Muscle layer of colon (tissue), 2 donors: ENCODE results near the gene WWP2.
"Not testable (repeated sequence)": the region's sequence is repeated elsewhere in the genome, so short reads cannot be mapped to it uniquely, and the experiment has no call there.

ENCODE experiments used
- H3K27ac ChIP-seq: one replicate; pipeline ENCODE4 v1.7.0; 2013; ENCODE audit warnings: low read depth, mild to moderate bottlenecking, low read length, moderate library complexity
- H3K27me3 ChIP-seq, 2 donors: one replicate each; pipeline ENCODE4 v1.7.0; 2013; ENCODE audit warnings: low read length in 2 of 2, mild to moderate bottlenecking in 2 of 2; ENCODE audit not compliant: insufficient read depth in 2 of 2, control insufficient read depth in 1 of 2
- H3K36me3 ChIP-seq: one replicate; pipeline ENCODE4 v1.7.0; 2013; ENCODE audit warnings: mild to moderate bottlenecking, low read length; ENCODE audit not compliant: insufficient read depth
- H3K4me1 ChIP-seq: one replicate; pipeline ENCODE4 v1.7.0; 2013; ENCODE audit warnings: mild to moderate bottlenecking, low read length; ENCODE audit not compliant: insufficient read depth
- H3K4me3 ChIP-seq, 2 donors: one replicate each; pipeline ENCODE4 v1.7.0; 2013; ENCODE audit warnings: low read length in 2 of 2, low read depth in 1 of 2, mild to moderate bottlenecking in 1 of 2, moderate library complexity in 1 of 2
- H3K9ac ChIP-seq: one replicate; pipeline ENCODE4 v1.7.0; 2013; ENCODE audit warnings: low read length
- H3K9me3 ChIP-seq: one replicate; pipeline ENCODE4 v1.7.0; 2013; ENCODE audit warnings: mild to moderate bottlenecking, low read length
- donor health status: abdominal sarcoma.
- donor health status: Adenocarcinoma of cecum.

The WWP2 gene

DNA sequence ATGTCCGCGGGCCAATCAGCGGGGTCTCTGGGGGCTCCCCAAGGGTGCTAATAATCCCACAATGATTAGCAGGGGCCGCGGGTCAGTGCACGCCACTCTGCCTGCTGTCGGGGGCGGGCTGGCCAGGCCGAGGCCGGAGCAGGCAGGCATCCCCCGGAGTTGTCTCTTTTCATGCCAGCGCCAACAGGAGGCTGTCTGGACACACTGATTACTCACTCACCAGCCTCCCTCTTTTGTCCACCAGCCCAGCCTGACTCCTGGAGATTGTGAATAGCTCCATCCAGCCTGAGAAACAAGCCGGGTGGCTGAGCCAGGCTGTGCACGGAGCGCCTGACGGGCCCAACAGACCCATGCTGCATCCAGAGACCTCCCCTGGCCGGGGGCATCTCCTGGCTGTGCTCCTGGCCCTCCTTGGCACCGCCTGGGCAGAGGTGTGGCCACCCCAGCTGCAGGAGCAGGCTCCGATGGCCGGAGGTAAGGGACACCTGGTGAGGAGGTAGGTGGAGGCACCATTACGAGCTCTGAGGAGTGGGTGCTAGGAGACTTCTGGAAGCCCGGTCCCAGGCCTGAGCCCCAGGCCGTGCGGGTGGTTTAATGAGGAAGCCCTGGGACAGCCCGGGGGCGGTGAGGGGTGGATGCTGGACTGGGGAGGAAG lies 189.0 kb downstream of the WWP2 start, which contains the start of gene CLEC18A:
TSS of gene CLEC18A (plus strand) at position 318 of the 655 bp plus-strand sequence. CDS start at position 351, 33 bp downstream.
- H3K27me3 ChIP-seq = not testable (repeated sequence)

DNA sequence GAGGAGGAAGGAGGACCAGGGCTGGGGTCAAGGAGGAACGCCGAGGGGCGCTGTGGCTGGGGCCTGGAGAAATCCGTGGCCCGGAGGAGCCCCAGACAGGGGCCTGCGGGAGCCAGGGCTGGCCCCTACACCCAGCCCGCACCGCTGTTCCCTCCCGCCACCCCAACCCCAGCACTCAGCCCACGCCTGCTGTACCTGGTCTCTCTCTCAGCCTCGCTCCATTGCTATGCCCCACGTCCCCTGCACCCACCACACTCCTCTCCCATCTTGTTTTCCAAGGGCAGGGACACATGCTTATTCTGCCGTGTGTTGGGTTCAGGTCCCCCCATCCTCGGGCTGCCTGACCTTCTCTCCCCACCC lies 189.5 kb downstream of the WWP2 start:
- not testable (repeated sequence) for H3K9ac ChIP-seq, H3K27ac ChIP-seq, H3K4me1 ChIP-seq, H3K9me3 ChIP-seq, H3K4me3 ChIP-seq, H3K27me3 ChIP-seq, H3K36me3 ChIP-seq

More for the DNA sequence above, 189.0 kb downstream of the WWP2 start, which contains the start of gene CLEC18A:
- not testable (repeated sequence) for H3K9ac ChIP-seq, H3K4me1 ChIP-seq, H3K9me3 ChIP-seq, H3K4me3 ChIP-seq, H3K36me3 ChIP-seq, H3K27ac ChIP-seq

GRCh38 chr16:69952116-69952515 lies 190.0 kb downstream of the WWP2 start:
- not testable (repeated sequence) for H3K9ac ChIP-seq, H3K4me3 ChIP-seq, H3K27me3 ChIP-seq, H3K4me1 ChIP-seq, H3K9me3 ChIP-seq, H3K27ac ChIP-seq, H3K36me3 ChIP-seq

DNA sequence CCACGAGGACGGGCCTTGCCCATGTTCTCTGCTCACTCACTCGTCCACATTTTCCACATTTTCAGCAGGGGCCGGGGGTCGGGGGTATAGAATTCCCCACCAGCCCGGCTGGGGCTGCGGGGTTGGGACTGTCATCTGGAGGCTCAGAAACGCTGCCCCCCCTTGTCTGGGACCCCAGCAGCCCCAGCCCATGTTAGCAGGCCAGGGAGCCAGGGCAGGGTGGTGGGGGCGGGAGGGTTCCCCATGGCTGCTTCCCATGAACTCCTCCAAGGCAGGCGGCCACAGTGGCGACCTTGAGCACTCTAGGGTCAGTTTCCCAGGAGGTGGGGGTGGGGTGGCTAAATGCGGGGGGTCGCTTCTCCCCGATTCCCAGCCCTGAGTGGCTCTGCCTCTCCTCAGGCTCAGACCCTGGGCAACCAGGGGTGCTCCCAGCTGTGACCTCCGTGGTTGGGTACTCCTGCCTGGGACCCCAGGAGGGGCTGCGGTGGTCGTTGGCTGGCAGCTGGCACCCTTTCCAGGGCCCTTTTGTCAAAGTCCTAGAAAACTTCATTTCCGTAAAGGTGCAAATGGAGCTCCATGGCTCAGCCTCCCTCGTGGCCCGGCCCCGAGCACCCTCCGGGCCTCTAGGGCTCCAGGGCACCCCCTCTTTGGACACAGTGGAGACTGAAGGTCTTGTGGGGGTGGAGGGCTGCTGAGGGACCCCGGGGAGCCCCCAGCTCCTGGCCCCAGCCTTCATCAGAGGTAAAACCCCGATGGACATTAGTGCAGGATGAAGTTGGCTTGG lies 190.6 kb downstream of the WWP2 start:
- not testable (repeated sequence) for H3K4me3 ChIP-seq, H3K27ac ChIP-seq, H3K9me3 ChIP-seq, H3K9ac ChIP-seq, H3K36me3 ChIP-seq, H3K4me1 ChIP-seq, H3K27me3 ChIP-seq

GRCh38 chr16:69954241-69954640 lies 192.1 kb downstream of the WWP2 start:
- not testable (repeated sequence) for H3K9ac ChIP-seq, H3K36me3 ChIP-seq, H3K4me1 ChIP-seq, H3K27ac ChIP-seq, H3K9me3 ChIP-seq, H3K27me3 ChIP-seq, H3K4me3 ChIP-seq

DNA sequence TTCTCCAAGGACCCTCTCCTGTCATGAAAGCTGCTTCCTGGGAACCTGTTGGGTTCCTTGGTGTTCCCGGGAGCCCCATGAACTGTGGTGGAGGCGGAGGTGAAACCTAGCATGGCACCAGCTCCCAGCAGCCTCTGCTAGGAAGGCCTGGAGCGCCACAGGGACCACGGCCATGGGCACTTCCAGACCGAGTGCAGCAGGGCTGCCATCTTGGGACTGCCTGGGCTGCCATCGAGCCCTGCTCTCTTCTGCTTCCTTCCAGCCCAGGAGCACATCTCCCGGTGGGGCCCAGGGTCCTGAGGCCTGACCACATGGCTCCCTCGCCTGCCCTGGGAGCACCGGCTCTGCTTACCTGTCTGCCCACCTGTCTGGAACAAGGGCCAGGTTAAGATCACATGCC lies 201.2 kb downstream of the WWP2 start:
- H3K4me1 ChIP-seq, H3K27me3 ChIP-seq, H3K9me3 ChIP-seq, H3K27ac ChIP-seq, H3K4me3 ChIP-seq, H3K36me3 ChIP-seq, H3K9ac ChIP-seq: not testable (repeated sequence)

DNA sequence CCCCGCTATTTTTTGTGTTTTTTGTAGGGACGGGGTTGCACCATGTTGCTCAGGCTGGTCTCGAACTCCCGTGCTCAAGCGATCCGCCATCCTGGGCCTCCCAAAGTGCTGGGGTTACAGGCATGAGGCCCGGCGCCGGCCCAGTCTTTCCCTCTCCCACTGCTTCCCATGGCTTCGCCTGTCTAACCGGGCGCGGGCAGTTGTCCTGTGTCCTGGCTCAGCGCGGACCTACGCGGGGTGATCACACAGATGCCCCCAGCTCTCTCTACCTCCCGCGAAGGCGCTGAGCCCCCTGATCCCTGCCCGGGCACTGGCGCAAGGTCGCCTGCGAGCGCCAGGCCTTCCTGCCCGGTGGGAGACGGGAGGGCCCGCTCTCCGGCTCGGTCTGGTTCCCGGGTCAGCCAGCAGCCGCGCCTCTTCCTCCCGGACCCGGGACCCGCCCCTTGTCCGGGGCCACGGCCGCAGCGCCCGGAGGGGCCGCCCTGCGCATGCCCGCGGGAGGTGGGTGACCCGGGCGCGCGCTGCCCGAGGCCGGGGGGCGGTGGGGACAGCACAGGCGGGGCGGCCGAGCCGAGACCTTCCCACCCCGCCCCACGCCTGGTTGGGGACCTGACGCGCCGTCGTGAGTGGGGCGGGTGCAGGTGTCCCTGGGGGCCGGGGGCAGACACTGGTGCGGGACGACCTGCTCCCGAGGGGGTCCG lies 203.0 kb downstream of the WWP2 start:
- not testable (repeated sequence) for H3K27ac ChIP-seq, H3K9ac ChIP-seq, H3K36me3 ChIP-seq, H3K27me3 ChIP-seq, H3K4me3 ChIP-seq, H3K4me1 ChIP-seq, H3K9me3 ChIP-seq

DNA sequence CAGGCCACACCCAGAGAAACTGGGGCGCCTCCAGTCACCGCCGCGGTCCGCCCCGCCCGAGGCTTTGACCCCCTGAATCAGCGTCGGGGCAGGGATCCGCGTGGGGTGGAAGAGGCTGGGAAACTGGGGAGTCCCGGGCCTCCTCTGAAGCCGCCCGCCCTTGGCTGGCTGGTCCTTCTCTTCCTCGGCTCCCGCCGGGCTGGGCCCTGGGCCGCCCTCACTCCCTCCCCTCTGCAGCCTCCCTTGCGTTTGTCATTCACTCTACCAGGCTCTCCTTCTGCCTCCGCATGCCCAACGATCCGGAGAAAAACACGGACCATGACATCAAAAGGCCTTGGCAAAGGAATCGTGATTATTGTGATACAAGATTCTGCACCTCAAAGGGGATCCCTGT lies 203.5 kb downstream of the WWP2 start:
- not testable (repeated sequence) for H3K9ac ChIP-seq, H3K9me3 ChIP-seq, H3K27me3 ChIP-seq, H3K4me3 ChIP-seq, H3K27ac ChIP-seq, H3K36me3 ChIP-seq, H3K4me1 ChIP-seq

- not testable (repeated sequence) for H3K27ac ChIP-seq, H3K9ac ChIP-seq, H3K4me3 ChIP-seq, H3K27me3 ChIP-seq, H3K9me3 ChIP-seq, H3K4me1 ChIP-seq, H3K36me3 ChIP-seq
Observed at GRCh38 chr16:69967688-69968087, 205.6 kb downstream of the WWP2 start.

- H3K4me1 ChIP-seq, H3K9me3 ChIP-seq, H3K36me3 ChIP-seq, H3K27ac ChIP-seq, H3K9ac ChIP-seq, H3K4me3 ChIP-seq, H3K27me3 ChIP-seq: not testable (repeated sequence)
Observed at GRCh38 chr16:69968125-69968524, 206.0 kb downstream of the WWP2 start.

DNA sequence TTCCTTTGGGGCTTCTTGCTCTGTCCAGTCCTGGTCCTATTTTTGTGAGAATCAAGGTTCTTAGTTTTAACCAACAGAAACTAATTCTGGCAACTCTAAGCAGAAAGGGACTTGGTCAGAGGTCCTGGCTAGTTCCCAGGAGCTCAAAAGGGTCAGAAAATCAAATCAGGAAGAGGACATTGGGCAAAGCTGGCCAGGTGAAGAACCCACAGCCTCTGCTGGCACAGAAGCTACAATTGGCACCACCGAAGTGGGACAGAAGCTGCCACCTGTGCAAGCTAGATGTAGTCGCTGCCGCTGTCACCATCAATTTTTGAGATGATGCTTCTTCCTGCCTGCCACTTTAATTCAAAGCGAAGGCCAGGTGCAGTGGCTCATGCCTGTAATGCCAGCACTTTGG lies 207.5 kb downstream of the WWP2 start:
- not testable (repeated sequence) for H3K27ac ChIP-seq, H3K4me3 ChIP-seq, H3K27me3 ChIP-seq, H3K9me3 ChIP-seq, H3K4me1 ChIP-seq, H3K36me3 ChIP-seq, H3K9ac ChIP-seq

GRCh38 chr16:69972120-69972519 lies 210.0 kb downstream of the WWP2 start:
- H3K27me3 ChIP-seq, H3K27ac ChIP-seq, H3K9ac ChIP-seq, H3K4me1 ChIP-seq, H3K4me3 ChIP-seq, H3K36me3 ChIP-seq, H3K9me3 ChIP-seq: not testable (repeated sequence)
